ENCODE measurements around the gene CELA2A. TPM values are rescaled to one million over a fixed set of nuclear protein-coding genes. Genes with fewer than 3 reads are reported as not detected.

Gene CELA2A
- total RNA-seq, 2 experiments from 2014 or later = not detected

- TF ChIP-seq, protein P1, sequence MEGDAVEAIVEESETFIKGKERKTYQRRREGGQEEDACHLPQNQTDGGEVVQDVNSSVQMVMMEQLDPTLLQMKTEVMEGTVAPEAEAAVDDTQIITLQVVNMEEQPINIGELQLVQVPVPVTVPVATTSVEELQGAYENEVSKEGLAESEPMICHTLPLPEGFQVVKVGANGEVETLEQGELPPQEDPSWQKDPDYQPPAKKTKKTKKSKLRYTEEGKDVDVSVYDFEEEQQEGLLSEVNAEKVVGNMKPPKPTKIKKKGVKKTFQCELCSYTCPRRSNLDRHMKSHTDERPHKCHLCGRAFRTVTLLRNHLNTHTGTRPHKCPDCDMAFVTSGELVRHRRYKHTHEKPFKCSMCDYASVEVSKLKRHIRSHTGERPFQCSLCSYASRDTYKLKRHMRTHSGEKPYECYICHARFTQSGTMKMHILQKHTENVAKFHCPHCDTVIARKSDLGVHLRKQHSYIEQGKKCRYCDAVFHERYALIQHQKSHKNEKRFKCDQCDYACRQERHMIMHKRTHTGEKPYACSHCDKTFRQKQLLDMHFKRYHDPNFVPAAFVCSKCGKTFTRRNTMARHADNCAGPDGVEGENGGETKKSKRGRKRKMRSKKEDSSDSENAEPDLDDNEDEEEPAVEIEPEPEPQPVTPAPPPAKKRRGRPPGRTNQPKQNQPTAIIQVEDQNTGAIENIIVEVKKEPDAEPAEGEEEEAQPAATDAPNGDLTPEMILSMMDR (conservative IDR thresholded peaks at IDR 0.05; ENCODE audit: low read length) = no peak
- no peak for TF ChIP-seq EZH2phosphoT487 (IDR thresholded peaks at IDR 0.05; ENCODE audit: borderline replicate concordance, low read depth, low read length)
- Histone ChIP-seq H3K4me3 (ENCODE audit: low read depth, low read length, poor library complexity, severe bottlenecking) (no peak overlapping the region), H3K9me3 (ENCODE audit: low read length) (no peaks in the 10 kb centered on the region), H3K4me2 (ENCODE audit: low read length) (no peak overlapping the region), H3K27ac (ENCODE audit: low read depth, low read length, poor library complexity, severe bottlenecking) (no peak overlapping the region), H3K4me1 (ENCODE audit: insufficient read depth, low read length, poor library complexity, severe bottlenecking) (no peaks in the 10 kb centered on the region), H4K20me1 (ENCODE audit: insufficient read depth, low read length) (no peaks in the 10 kb centered on the region), H2AFZ (ENCODE audit: low read length) (no peak overlapping the region), H3K9me2 (ENCODE audit: insufficient read depth, low read length) (no peaks in the 10 kb centered on the region), H3K36me3 (ENCODE audit: insufficient read depth, low read length) (no peaks in the 10 kb centered on the region), H3K79me2 (ENCODE audit: insufficient read depth, low read depth, low read length) (no peaks in the 10 kb centered on the region)
- DNase-seq (ENCODE audit: low spot score) = no peak
- no TSS peak for BruUV-seq (replicated peaks)
- ChIA-PET POLR2A (no interaction called here), CTCF (ENCODE audit: unreplicated experiment) (no interaction called here)
- intact Hi-C loops (cut with micrococcal nuclease; ENCODE audit: unreplicated experiment) = no loop called here
These were observed 36.1 kb downstream of the CELA2A start for GRCh38 chr1:15492596-15492995.

GRCh38 chr1:15493869-15494390, 37.4 kb downstream of the CELA2A start:
- H3K4me3 ChIP-seq (ENCODE audit: low read depth, low read length, poor library complexity, severe bottlenecking) = no peak overlapping the region
- no peak for DNase-seq (ENCODE audit: low spot score)
- H4K20me1 ChIP-seq (ENCODE audit: insufficient read depth, low read length) = no peaks in the 10 kb centered on the region
- ChIA-PET CTCF (ENCODE audit: unreplicated experiment) (no interaction called here), POLR2A (no interaction called here)
- no peaks in the 10 kb centered on the region for H3K36me3 ChIP-seq (ENCODE audit: insufficient read depth, low read length)
- no peaks in the 10 kb centered on the region for H3K9me2 ChIP-seq (ENCODE audit: insufficient read depth, low read length)
- H3K79me2 ChIP-seq (ENCODE audit: insufficient read depth, low read depth, low read length) = no peaks in the 10 kb centered on the region
- no peak overlapping the region for H3K27ac ChIP-seq (ENCODE audit: low read depth, low read length, poor library complexity, severe bottlenecking)
- TF ChIP-seq, protein P1 (conservative IDR thresholded peaks at IDR 0.05; ENCODE audit: low read length) = no peak
- TF ChIP-seq EZH2phosphoT487 (IDR thresholded peaks at IDR 0.05; ENCODE audit: borderline replicate concordance, low read depth, low read length) = no peak
- intact Hi-C loops (cut with micrococcal nuclease; ENCODE audit: unreplicated experiment) = no loop called here
- BruUV-seq (replicated peaks) = no TSS peak
- no peaks in the 10 kb centered on the region for H3K9me3 ChIP-seq (ENCODE audit: low read length)
- H2AFZ ChIP-seq (ENCODE audit: low read length) = no peak overlapping the region
- no peak overlapping the region for H3K4me2 ChIP-seq (ENCODE audit: low read length)
- no peaks in the 10 kb centered on the region for H3K4me1 ChIP-seq (ENCODE audit: insufficient read depth, low read length, poor library complexity, severe bottlenecking)

- no peak overlapping the region for H3K27ac ChIP-seq (ENCODE audit: low read depth, low read length, poor library complexity, severe bottlenecking)
- ChIA-PET CTCF (ENCODE audit: unreplicated experiment) (no interaction called here), POLR2A (no interaction called here)
- H3K9me2 ChIP-seq (ENCODE audit: insufficient read depth, low read length) = no peaks in the 10 kb centered on the region
- no peak overlapping the region for H3K4me3 ChIP-seq (ENCODE audit: low read depth, low read length, poor library complexity, severe bottlenecking)
- H3K4me1 ChIP-seq (ENCODE audit: insufficient read depth, low read length, poor library complexity, severe bottlenecking) = no peaks in the 10 kb centered on the region
- H2AFZ ChIP-seq (ENCODE audit: low read length) = no peak overlapping the region
- H4K20me1 ChIP-seq (ENCODE audit: insufficient read depth, low read length) = no peaks in the 10 kb centered on the region
- intact Hi-C loops (cut with micrococcal nuclease; ENCODE audit: unreplicated experiment) = loop anchor here (1.0 to 2.0 kb wide), 2 partner anchors 177 to 240 kb away; no protein-coding TSS in a partner anchor
- no peaks in the 10 kb centered on the region for H3K9me3 ChIP-seq (ENCODE audit: low read length)
- TF ChIP-seq, protein P1 (conservative IDR thresholded peaks at IDR 0.05; ENCODE audit: low read length) = no peak
- TF ChIP-seq EZH2phosphoT487 (IDR thresholded peaks at IDR 0.05; ENCODE audit: borderline replicate concordance, low read depth, low read length) = no peak
- no peak overlapping the region for H3K4me2 ChIP-seq (ENCODE audit: low read length)
- H3K36me3 ChIP-seq (ENCODE audit: insufficient read depth, low read length) = peaks cover 5% of the 10 kb centered on the region; the same call in 1 of the 2 replicates
- no TSS peak for BruUV-seq (replicated peaks)
- no peak for DNase-seq (ENCODE audit: low spot score)
- H3K79me2 ChIP-seq (ENCODE audit: insufficient read depth, low read depth, low read length) = no peaks in the 10 kb centered on the region
These were observed 43.9 kb downstream of the CELA2A start for GRCh38 chr1:15500184-15501178.
